Camera-type eye (tissue), 1 donor: Measurements from ENCODE around the gene LDLRAD4. TPM values are rescaled to one million over a fixed set of nuclear protein-coding genes. Genes with fewer than 3 reads are reported as not detected.

Experiments used
- total RNA-seq: library from RNA; depleted of rRNA; stranded (reverse); fragments of >200 nt; gene quantifications from one replicate; pipeline ENCODE4 v1.2.3, GENCODE V29; 2014

LDLRAD4 gene
- 83.4 TPM for total RNA-seq

GRCh38 chr18:13218368-13218991 lies at the start of gene LDLRAD4:
Gene LDLRAD4 (plus strand): TSS chr18:13218760.

Other genes starting within 250 kb of the LDLRAD4 start
- 67.1 TPM for gene CEP192, start 227.4 kb upstream of the LDLRAD4 start, total RNA-seq